ENCODE measurements around the gene ATAT1. TPM values are rescaled to one million over a fixed set of nuclear protein-coding genes. Genes with fewer than 3 reads are reported as not detected.

The ATAT1 gene
- total and polyA plus RNA-seq, 2 of the 13 experiments (the other 11 are each of a cell fraction or from before 2014, with no cell fraction given), result 9.2 to 23.6 TPM

GRCh38 chr6:30672445-30673253 lies 46.0 kb downstream of the ATAT1 start, which contains the start of gene DHX16 (continued):
- TF ChIP-seq ZBTB43 (CRISPR knock-in tag; conservative IDR thresholded peaks at IDR 0.05), result no peak
- TF ChIP-seq ZNF225 (CRISPR knock-in tag; IDR thresholded peaks at IDR 0.05), result peak; percentile 95
- TF ChIP-seq RBFOX2 (IDR thresholded peaks at IDR 0.05; ENCODE audit: low read depth, low read length), result peak; percentile 85
- no peak for TF ChIP-seq POLR2AphosphoS2 (IDR thresholded peaks at IDR 0.05; ENCODE audit: low read depth, low read length)
- peak; percentile 73; the same call in 1 of the 2 replicates for TF ChIP-seq ZNF816 (CRISPR knock-in tag; IDR thresholded peaks at IDR 0.05; ENCODE audit: borderline replicate concordance)
- peak; percentile 97 for TF ChIP-seq ELF1 (CRISPR knock-in tag; IDR thresholded peaks at IDR 0.05)
- TF ChIP-seq ZSCAN25 (CRISPR knock-in tag; IDR thresholded peaks at IDR 0.05), result peak; percentile 85
- TF ChIP-seq CHD4 (IDR thresholded peaks at IDR 0.05; ENCODE audit: borderline replicate concordance, low read length), result no peak
- TF ChIP-seq ZNF607 (CRISPR knock-in tag; IDR thresholded peaks at IDR 0.05; ENCODE audit: borderline replicate concordance), result peak; percentile 55
- no peak for TF ChIP-seq NONO (IDR thresholded peaks at IDR 0.05)
- TF ChIP-seq NONO (CRISPR knock-in tag; conservative IDR thresholded peaks at IDR 0.05), result peak; percentile 89
- TF ChIP-seq ZNF737 (CRISPR knock-in tag; IDR thresholded peaks at IDR 0.05; ENCODE audit: borderline replicate concordance), result peak; percentile 68; the same call in 1 of the 2 replicates
- 0 out of 2 replicates have a peak, but pooled peaks have one; percentile 42 for TF ChIP-seq KDM1A (CRISPR knock-in tag; IDR thresholded peaks at IDR 0.05)
- 0 out of 2 replicates have a peak, but pooled peaks have one; percentile 38 for TF ChIP-seq ZKSCAN1 (IDR thresholded peaks at IDR 0.05; ENCODE audit: low read length)
- TF ChIP-seq ZFP90 (CRISPR knock-in tag; IDR thresholded peaks at IDR 0.05; ENCODE audit: borderline replicate concordance), result peak; percentile 31; the same call in 1 of the 2 replicates
- TF ChIP-seq CBX2 (IDR thresholded peaks at IDR 0.05; ENCODE audit: low read depth, low read length), result no peak
- no peak for TF ChIP-seq CBX2 (CRISPR knock-in tag; IDR thresholded peaks at IDR 0.05; ENCODE audit: low read depth)
- no peak for TF ChIP-seq PBX2 (CRISPR knock-in tag; IDR thresholded peaks at IDR 0.05)
- TF ChIP-seq TRIM22 (IDR thresholded peaks at IDR 0.05), result no peak
- peak; percentile 51; the same call in 1 of the 2 replicates for TF ChIP-seq FOXK1 (CRISPR knock-in tag; IDR thresholded peaks at IDR 0.05; ENCODE audit: borderline replicate concordance, low read depth)
- peak; percentile 70; the same call in 1 of the 2 replicates for TF ChIP-seq ZNF800 (CRISPR knock-in tag; IDR thresholded peaks at IDR 0.05)
- TF ChIP-seq GPBP1L1 (CRISPR knock-in tag; IDR thresholded peaks at IDR 0.05), result no peak
